AG04449 (cell line): ENCODE data around the gene R3HDM4.

Source experiments
- CTCF ChIA-PET: fragments of 350-600 bp; formaldehyde crosslinking; extraction: SDS; loops from one replicate; lab custom pipeline; 2021; ENCODE audit warnings: antibody characterized with exemption; lab: Yijun Ruan, JAX
- POLR2A ChIA-PET: fragments of 400-600, 350-600 bp; formaldehyde crosslinking; extraction: SDS; loops from one replicate; lab custom pipeline; 2020; ENCODE audit warnings: antibody characterized with exemption, inconsistent platforms; lab: Yijun Ruan, JAX
- DNase-seq: peaks from one replicate; pipeline ENCODE4 v3.0.0-alpha.2; 2010; ENCODE audit warnings: low read depth, low spot score
- H3K4me3 ChIP-seq: 2 replicates; pipeline ENCODE4 v1.5.1; 2011; ENCODE audit warnings: low read depth, mild to moderate bottlenecking, control low read depth, low read length
- TF ChIP-seq, protein P1 (sequence below): IDR thresholded peaks from one replicate; pipeline ENCODE4 v1.5.1; 2011; ENCODE audit warnings: mild to moderate bottlenecking, moderate library complexity, low read length, control low read depth, inconsistent platforms; ENCODE audit not compliant: insufficient read depth; ENCODE audit errors: missing control alignments

Gene R3HDM4

DNA sequence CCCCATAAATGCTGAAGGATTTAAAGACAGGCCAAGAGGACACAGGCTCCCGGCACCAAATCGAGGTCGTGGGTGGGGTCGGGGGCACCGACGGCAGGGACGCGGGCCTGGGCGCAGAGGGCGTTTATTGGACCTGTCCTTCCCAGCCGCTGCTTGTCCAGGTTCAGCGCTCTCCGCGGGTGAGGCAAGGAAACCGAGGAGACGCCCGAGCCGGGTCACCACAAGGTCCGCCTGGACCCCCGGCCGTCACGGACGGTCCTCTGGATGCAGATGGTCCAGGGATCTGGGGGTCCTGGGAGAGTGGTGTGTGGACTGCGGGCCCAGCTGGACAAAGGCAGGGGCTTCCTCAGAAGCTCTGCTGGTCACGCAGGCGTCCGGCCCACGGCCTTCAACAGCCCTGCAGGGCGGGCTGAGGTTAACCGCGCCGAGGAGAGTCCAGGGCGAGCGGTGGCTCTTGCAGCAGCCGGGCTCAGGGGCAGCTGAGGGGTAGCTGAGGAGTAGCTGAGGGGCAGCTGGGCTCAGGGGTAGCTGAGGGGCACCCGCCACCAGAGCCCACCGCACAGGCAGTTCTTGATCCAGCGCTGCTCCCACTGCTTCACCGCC, 45.1 kb downstream of the R3HDM4 start:
- H3K4me3 ChIP-seq: no peak overlapping the region
- TF ChIP-seq, protein P1, sequence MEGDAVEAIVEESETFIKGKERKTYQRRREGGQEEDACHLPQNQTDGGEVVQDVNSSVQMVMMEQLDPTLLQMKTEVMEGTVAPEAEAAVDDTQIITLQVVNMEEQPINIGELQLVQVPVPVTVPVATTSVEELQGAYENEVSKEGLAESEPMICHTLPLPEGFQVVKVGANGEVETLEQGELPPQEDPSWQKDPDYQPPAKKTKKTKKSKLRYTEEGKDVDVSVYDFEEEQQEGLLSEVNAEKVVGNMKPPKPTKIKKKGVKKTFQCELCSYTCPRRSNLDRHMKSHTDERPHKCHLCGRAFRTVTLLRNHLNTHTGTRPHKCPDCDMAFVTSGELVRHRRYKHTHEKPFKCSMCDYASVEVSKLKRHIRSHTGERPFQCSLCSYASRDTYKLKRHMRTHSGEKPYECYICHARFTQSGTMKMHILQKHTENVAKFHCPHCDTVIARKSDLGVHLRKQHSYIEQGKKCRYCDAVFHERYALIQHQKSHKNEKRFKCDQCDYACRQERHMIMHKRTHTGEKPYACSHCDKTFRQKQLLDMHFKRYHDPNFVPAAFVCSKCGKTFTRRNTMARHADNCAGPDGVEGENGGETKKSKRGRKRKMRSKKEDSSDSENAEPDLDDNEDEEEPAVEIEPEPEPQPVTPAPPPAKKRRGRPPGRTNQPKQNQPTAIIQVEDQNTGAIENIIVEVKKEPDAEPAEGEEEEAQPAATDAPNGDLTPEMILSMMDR: no peak
- ChIA-PET POLR2A (no interaction called here), CTCF (interaction anchor here (1.1 kb wide), 1 partner anchor 12 kb away, joined by 3 read pairs; no protein-coding TSS in a partner anchor)
- no peak for DNase-seq

DNA sequence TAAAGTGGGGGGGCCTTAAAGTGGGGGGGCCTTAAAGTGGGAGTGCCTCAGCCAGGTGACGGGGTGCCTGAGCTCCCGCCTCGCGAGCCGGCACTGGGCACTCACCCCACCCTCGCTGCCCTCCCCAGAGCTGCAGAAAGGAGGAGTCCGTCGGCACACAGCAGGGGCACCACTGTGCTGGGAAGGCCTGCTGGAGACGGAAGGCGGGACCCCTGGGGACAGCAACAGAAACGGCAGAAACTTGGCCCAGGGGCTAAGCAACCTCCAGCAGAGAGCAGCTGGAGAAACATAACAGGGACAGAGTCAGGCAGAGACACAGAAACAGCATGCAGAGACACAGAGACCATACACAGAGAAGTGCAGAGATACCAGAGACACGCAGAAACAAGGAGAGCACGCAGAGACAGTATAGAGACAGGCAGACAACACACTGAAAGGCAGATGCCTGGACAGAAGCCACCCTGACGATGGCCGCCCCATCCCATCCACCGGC, 45.7 kb downstream of the R3HDM4 start:
- POLR2A ChIA-PET: no interaction called here
- CTCF ChIA-PET: interaction anchor here (1.1 kb wide), 1 partner anchor 11 kb away, joined by 3 read pairs; no protein-coding TSS in a partner anchor
- TF ChIP-seq, protein P1: no peak
- DNase-seq: no peak
- no peak overlapping the region for H3K4me3 ChIP-seq

DNA sequence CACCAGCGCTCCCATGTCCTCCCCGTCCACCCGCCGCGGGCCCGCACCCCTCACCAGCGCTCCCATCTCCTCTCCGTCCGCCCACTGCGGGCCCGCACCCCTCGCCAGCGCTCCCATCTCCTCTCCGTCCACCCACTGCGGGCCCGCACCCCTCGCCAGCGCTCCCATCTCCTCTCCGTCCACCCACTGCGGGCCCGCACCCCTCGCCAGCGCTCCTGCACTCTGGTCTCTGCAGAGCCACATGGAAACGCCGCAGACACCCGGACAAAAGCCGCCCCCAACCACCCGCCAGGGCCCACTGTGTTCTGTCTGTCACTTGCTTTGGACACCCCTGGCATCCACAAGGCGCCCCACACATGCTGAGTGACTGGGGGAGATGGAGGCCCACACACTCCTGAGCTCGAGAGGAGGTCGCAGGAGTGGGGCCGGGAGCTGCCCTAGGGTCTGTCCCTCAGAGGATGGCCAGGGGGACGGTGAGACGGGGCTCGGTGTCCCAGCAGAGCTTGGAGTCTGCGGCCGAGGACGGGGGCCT, 46.2 kb downstream of the R3HDM4 start:
- no peak for DNase-seq
- ChIA-PET CTCF (interaction anchor here (1.1 kb wide), 1 partner anchor 10 kb away, joined by 3 read pairs; no protein-coding TSS in a partner anchor), POLR2A (no interaction called here)
- H3K4me3 ChIP-seq: no peak overlapping the region
- TF ChIP-seq, protein P1: no peak

DNA sequence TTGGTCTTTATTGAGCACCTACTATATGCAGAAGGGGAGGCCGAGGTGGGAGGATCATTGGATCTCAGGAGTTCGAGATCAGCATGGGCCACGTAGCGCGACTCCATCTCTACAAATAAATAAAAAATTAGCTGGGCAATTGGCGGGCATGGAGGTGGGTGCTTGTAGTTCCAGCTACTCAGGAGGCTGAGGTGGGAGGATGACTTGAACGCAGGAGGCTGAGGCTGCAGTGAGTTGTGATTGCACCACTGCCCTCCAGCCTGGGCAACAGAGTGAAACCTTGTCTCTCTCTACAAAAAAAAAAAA, 49.8 kb downstream of the R3HDM4 start:
- TF ChIP-seq, protein P1: no peak
- no peak overlapping the region for H3K4me3 ChIP-seq
- CTCF ChIA-PET: interaction anchor here (0.7 to 4.0 kb wide), 10 partner anchors 13 to 138 kb away, joined by 3 to 20 read pairs (median 4); no protein-coding TSS in a partner anchor
- DNase-seq: no peak
- POLR2A ChIA-PET: interaction anchor here (1.0 kb wide), 2 partner anchors 30 to 65 kb away, joined by 3 to 4 read pairs; partner anchors contain the start of genes MED16 and RNU6-9

DNA sequence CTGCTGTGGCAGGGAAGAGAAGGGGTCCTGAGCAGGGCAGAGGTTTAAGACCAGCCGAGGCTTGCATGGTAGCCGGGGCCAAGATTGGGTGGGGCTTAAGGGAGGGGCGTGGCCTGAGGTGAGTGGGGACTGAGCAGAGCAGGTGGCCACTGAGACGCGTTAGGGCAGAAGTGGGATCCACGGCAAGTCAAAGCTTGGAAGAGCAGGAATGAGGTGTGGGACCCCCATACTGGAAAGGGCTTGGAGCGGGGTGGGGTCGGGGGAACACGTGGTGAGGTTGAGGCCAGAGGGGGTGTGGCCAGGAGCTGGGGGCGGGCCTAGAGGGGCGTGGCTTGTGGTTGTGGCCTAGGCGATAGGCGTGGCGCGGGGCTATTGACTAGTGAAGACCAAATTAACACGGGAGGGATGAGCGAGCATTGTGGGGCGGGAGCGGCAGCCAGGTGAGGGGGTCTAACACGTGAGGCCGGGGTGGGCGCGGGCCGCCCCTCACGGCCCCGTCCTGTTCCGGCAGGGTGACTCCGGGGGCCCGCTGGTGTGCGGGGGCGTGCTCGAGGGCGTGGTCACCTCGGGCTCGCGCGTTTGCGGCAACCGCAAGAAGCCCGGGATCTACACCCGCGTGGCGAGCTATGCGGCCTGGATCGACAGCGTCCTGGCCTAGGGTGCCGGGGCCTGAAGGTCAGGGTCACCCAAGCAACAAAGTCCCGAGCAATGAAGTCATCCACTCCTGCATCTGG, 50.3 kb downstream of the R3HDM4 start:
- CTCF ChIA-PET: interaction anchor here (0.7 to 4.0 kb wide), 9 partner anchors 13 to 139 kb away, joined by 3 to 20 read pairs (median 3); no protein-coding TSS in a partner anchor
- POLR2A ChIA-PET: interaction anchor here (1.0 kb wide), 1 partner anchor 64 kb away, joined by 4 read pairs; no protein-coding TSS in a partner anchor
- no peak for DNase-seq
- TF ChIP-seq, protein P1: no peak
- H3K4me3 ChIP-seq: no peak overlapping the region
